Smooth muscle cell (in vitro differentiated cells): ENCODE results near the gene ZBTB14. TPM values are rescaled to one million over a fixed set of nuclear protein-coding genes. Genes with fewer than 3 reads are reported as not detected.
A peak's percentile ranks its signal among the peaks of the same experiment; 100 is the strongest.

Experiments used
- DNase-seq: peaks from one replicate; lab custom pipeline; 2025; ENCODE audit not compliant: unreplicated experiment; lab: John Stamatoyannopoulos, UW
- H2AFZ ChIP-seq: fragments of 200-600 bp; sonication (generic); 2 replicates; pipeline ENCODE4 v1.6.0; 2016; ENCODE audit warnings: antibody characterized with exemption, low read depth, mild to moderate bottlenecking
- H3F3A ChIP-seq: fragments of 200-600 bp; sonication (generic); 2 replicates; pipeline ENCODE4 v1.6.0; 2017; ENCODE audit warnings: antibody characterized with exemption, low read depth
- H3K27ac ChIP-seq: fragments of 200-600 bp; sonication (generic); 2 replicates; pipeline ENCODE4 v1.5.1; 2016; ENCODE audit warnings: low read depth, mild to moderate bottlenecking
- H3K27me3 ChIP-seq: fragments of 200-600 bp; sonication (generic); 2 replicates; pipeline ENCODE4 v1.6.1; 2016; ENCODE audit warnings: low read depth, mild to moderate bottlenecking
- H3K36me3 ChIP-seq: fragments of 200-600 bp; sonication (generic); 2 replicates; pipeline ENCODE4 v1.5.1; 2016; ENCODE audit warnings: low read depth
- H3K4me1 ChIP-seq: fragments of 200-600 bp; sonication (generic); 2 replicates; pipeline ENCODE4 v1.5.1; 2016; ENCODE audit warnings: low read depth
- H3K4me2 ChIP-seq: fragments of 200-600 bp; sonication (generic); 2 replicates; pipeline ENCODE4 v1.6.0; 2016; ENCODE audit warnings: mild to moderate bottlenecking
- H3K4me3 ChIP-seq: fragments of 200-600 bp; sonication (generic); 2 replicates; pipeline ENCODE4 v1.5.1; 2016; ENCODE audit warnings: mild to moderate bottlenecking
- H3K79me2 ChIP-seq: fragments of 200-600 bp; sonication (generic); 2 replicates; pipeline ENCODE4 v1.6.0; 2016; ENCODE audit warnings: low read depth, mild to moderate bottlenecking
- H3K9ac ChIP-seq: fragments of 200-600 bp; sonication (generic); 2 replicates; pipeline ENCODE4 v1.6.0; 2016; ENCODE audit warnings: low read depth
- H3K9me3 ChIP-seq: fragments of 200-600 bp; sonication (generic); replicated peaks from 2 replicates; pipeline ENCODE4 v1.5.1; 2016; ENCODE audit warnings: low read depth
- H4K20me1 ChIP-seq: fragments of 200-600 bp; sonication (generic); 2 replicates; pipeline ENCODE4 v1.6.0; 2016; ENCODE audit warnings: low read depth
- CTCF ChIP-seq: fragments of 200-600 bp; sonication (generic); IDR thresholded peaks from 2 replicates; pipeline ENCODE4 v1.5.1; 2017; ENCODE audit warnings: borderline replicate concordance, mild to moderate bottlenecking, antibody characterized with exemption; ENCODE audit not compliant: insufficient read depth, poor library complexity, severe bottlenecking
- WGBS: methylation state at CpG from one replicate; pipeline ENCODE4 v1.1.7; 2016; ENCODE audit warnings: low lambda C conversion rate; 5-methylcytosine and 5-hydroxymethylcytosine counted together
- polyA plus RNA-seq: library from polyadenylated mRNA; unstranded; fragments of >200 nt; fragmentation: Nextera tagmentation; extraction: Ambion mirVana; gene quantifications from 2 replicates; pipeline ENCODE4 v1.2.1, GENCODE V29; 2016
- total RNA-seq: library from RNA; depleted of rRNA; stranded (reverse); fragments of >200 nt; gene quantifications from 2 replicates; pipeline ENCODE4 v1.2.3, GENCODE V29; 2014

The ZBTB14 gene
- total and polyA plus RNA-seq, 2 experiments from 2014 or later = 5.8 to 11.6 TPM

- Histone ChIP-seq H3K27ac (no peak overlapping the region), H3K79me2 (no peaks in the 10 kb centered on the region), H3F3A (no peaks in the 10 kb centered on the region), H3K27me3 (no peaks in the 10 kb centered on the region), H3K4me2 (no peak overlapping the region), H3K9ac (no peak overlapping the region), H2AFZ (no peak overlapping the region), H3K36me3 (no peaks in the 10 kb centered on the region), H4K20me1 (no peaks in the 10 kb centered on the region), H3K4me3 (no peak overlapping the region), H3K9me3 (no peaks in the 10 kb centered on the region), H3K4me1 (no peaks in the 10 kb centered on the region)
- TF ChIP-seq CTCF = no peak
- WGBS = 89% methylated on average over 6 of the region's 6 CpGs
- no peak for DNase-seq
Measured at GRCh38 chr18:5251117-5251516, 44.4 kb downstream of the ZBTB14 start.

- no peaks in the 10 kb centered on the region for H3K79me2 ChIP-seq
- no peaks in the 10 kb centered on the region for H4K20me1 ChIP-seq
- no peaks in the 10 kb centered on the region for H3F3A ChIP-seq
- H3K9me3 ChIP-seq = no peaks in the 10 kb centered on the region
- H3K27me3 ChIP-seq = no peaks in the 10 kb centered on the region
- H3K36me3 ChIP-seq = no peaks in the 10 kb centered on the region
- no peak overlapping the region for H3K4me3 ChIP-seq
- H3K9ac ChIP-seq = no peak overlapping the region
- H3K4me1 ChIP-seq = no peaks in the 10 kb centered on the region
- H3K4me2 ChIP-seq = no peak overlapping the region
- TF ChIP-seq CTCF = no peak
- no peak overlapping the region for H2AFZ ChIP-seq
- H3K27ac ChIP-seq = no peak overlapping the region
- DNase-seq = no peak
Measured at GRCh38 chr18:5250603-5251002, 44.9 kb downstream of the ZBTB14 start.

DNA sequence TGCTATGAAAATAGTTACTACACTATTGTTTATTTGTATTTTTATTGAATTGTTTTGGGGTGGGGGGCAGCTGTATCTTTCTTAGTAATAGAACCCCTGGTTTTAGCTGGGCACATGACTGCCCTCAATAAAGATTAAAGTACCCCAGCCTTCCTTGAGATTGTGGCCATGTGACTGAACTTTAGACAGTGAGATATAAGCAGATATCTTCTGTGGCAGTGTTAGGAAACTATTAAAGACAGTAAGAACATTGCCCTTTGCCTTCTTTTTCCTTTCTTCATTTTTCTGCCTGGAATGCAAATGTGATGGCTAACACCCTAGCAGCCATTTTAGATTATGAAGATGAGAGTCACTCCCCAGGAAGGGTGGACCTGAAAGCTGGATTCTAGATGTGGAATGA, 50.6 kb downstream of the ZBTB14 start:
- no peak for DNase-seq
- H4K20me1 ChIP-seq = peaks cover 5% of the 10 kb centered on the region
- no peak overlapping the region for H2AFZ ChIP-seq
- TF ChIP-seq CTCF = no peak
- H3K36me3 ChIP-seq = no peaks in the 10 kb centered on the region
- H3K4me3 ChIP-seq = no peak overlapping the region
- H3K9ac ChIP-seq = no peak overlapping the region
- no peak overlapping the region for H3K4me2 ChIP-seq
- peaks cover 5% of the 10 kb centered on the region for H3K4me1 ChIP-seq
- H3K27me3 ChIP-seq = no peaks in the 10 kb centered on the region
- peaks cover 6% of the 10 kb centered on the region for H3K79me2 ChIP-seq
- H3K9me3 ChIP-seq = no peaks in the 10 kb centered on the region
- no peak overlapping the region for H3K27ac ChIP-seq
- no peaks in the 10 kb centered on the region for H3F3A ChIP-seq

GRCh38 chr18:5239447-5239846, 56.1 kb downstream of the ZBTB14 start:
- 54% methylated on average over 4 of the region's 4 CpGs for WGBS
- TF ChIP-seq CTCF = no peak

More at GRCh38 chr18:5239447-5239846, 56.1 kb downstream of the ZBTB14 start:
- no peak for DNase-seq
- peaks cover 10% of the 10 kb centered on the region for H4K20me1 ChIP-seq
- peaks cover 2% of the 10 kb centered on the region for H3K27me3 ChIP-seq
- H3F3A ChIP-seq = no peaks in the 10 kb centered on the region
- no peak overlapping the region for H2AFZ ChIP-seq
- peak overlapping the region; percentile 99 for H3K9ac ChIP-seq
- no peak overlapping the region for H3K27ac ChIP-seq
- H3K4me2 ChIP-seq = peak overlapping the region; percentile 95
- no peaks in the 10 kb centered on the region for H3K9me3 ChIP-seq
- H3K4me3 ChIP-seq = peak overlapping the region; percentile 77
- H3K79me2 ChIP-seq = peaks cover 21% of the 10 kb centered on the region
- H3K36me3 ChIP-seq = no peaks in the 10 kb centered on the region
- H3K4me1 ChIP-seq = peaks cover 27% of the 10 kb centered on the region

Other genes with a start within 250 kb of the ZBTB14 start
- gene AKAIN1, start 98.5 kb downstream of the ZBTB14 start, total RNA-seq = not detected in 2 replicates
- gene AKAIN1, start 98.5 kb downstream of the ZBTB14 start, polyA plus RNA-seq = not detected in 2 replicates
- gene EPB41L3, start 248.3 kb upstream of the ZBTB14 start, total RNA-seq = 22.5 and 26.9 TPM in 2 replicates
- gene EPB41L3, start 248.3 kb upstream of the ZBTB14 start, polyA plus RNA-seq = 11.5 and 29.7 TPM in 2 replicates